GM18868 (cell line): ENCODE data around the gene PCNX4.
"Not testable (repeated sequence)": the region's sequence is repeated elsewhere in the genome, so short reads cannot be mapped to it uniquely, and the experiment has no call there.

Experiments used
- ATAC-seq: cut with Tn5 transposase; IDR thresholded peaks from one replicate; pipeline ENCODE4 v1.9.1; 2021; ENCODE audit warnings: mild to moderate bottlenecking, moderate library complexity; ENCODE audit not compliant: unreplicated experiment

The PCNX4 gene

DNA sequence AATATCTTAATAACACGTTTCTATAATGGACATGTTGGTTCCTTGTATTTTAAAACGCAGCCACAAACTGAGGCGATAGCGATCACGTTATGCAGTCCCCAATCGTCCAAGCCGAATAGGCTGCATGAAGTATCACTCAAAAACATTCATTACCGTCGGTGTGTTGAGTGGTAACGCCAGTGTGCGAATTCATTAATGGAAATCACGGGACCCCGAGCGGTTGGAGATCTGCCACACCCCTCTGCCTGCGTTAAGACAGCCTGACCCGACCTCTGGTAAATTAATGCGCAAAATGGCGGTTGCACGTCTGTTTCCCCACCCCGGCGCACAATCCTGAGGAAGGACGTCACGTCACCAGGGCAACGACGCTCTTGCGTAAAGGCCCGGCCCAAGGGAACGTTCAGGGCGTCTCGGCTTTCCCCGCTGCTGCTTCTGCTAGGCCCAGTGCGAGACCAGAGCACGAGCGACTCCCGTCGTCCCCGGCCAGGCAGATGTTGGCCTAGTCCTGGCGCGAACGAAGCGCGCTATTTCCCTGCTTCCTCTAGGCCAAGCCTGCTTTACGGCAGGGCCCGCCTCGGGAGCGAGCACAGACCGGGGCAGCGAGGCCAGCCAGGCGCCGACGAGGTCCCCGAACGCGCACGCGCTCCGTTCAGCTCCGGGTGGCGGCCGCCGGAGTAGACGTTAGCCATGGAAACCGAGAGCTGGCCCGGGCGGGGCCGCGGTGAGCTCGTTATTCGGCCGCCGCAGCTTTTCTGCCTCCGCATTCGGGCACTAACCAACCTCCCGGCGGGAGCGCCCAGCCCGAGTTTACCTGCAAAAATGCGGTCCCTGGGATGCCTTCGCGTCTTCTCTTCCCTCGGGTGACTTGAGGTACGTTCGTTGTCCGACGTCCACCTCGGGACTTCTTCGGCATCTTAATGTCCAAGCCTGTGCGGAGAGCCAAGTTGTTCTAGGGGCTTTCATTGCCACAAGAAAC lies at the start of gene PCNX4:
PCNX4 (plus strand) TSS at position 374 of the 976 bp plus-strand sequence. CDS start 15,716 bp downstream, outside the sequence.
- ATAC-seq: peak; percentile 92

DNA sequence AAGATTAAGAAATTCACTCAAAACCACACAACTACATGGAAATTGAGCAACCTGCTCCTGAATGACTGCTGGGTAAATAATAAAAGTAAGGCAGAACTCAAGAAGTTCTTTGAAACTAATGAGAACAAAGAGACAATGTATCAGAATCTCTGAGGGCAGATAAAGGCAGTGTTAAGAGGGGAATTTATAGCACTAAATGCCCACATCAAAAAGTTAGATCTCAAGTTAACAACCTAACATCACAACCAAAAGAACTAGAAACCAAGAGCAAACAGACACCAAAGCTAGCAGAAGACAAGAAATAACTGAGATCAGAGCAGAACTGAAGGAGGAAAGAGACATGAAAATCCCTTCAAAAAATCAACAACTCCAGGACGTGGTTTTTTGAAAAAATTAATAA lies 43.7 kb upstream of the PCNX4 start:
- not testable (repeated sequence) for ATAC-seq

DNA sequence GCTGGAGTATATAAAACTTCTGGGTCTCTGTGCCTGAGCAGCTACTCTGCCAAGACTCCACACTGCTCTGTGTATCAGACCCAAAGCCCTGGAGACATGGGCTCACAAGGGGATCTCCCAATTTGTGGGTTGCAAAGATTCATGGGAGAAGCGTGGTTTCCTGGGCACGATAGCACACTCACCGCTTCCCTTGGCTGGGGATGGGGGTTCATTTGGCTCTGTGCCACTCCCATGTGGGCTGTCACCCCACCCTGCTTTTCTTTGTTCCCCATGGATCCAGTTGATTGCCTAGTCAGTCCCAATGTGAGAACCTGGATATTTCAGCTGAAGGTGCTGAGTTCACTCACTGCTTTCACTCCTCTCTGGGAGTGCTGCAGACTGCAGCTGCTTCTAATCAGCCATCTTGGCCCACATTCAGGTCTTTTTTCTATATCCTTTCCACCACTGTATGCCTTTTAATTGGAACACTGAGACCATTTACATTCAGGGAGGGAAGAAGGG lies 40.0 kb upstream of the PCNX4 start:
- ATAC-seq: peak; percentile 70

DNA sequence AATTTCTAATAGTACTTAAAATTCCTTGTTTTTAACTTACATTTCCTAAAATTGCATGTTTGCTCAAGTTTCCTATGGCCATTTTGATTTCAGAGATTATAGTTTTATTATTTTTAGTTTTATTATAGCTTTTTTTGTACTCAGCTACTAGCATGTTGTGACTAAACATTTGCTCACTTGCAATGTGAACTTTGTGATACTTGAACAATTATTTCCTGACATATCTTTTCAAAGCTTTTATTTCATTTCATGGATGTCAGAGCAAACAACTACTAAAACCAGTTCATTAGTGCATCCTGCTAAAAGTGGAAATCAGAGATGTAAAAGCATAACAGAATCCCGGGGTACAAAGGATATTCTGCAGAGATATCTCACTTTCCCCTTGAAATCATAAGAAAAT lies 33.6 kb upstream of the PCNX4 start:
- no peak for ATAC-seq

DNA sequence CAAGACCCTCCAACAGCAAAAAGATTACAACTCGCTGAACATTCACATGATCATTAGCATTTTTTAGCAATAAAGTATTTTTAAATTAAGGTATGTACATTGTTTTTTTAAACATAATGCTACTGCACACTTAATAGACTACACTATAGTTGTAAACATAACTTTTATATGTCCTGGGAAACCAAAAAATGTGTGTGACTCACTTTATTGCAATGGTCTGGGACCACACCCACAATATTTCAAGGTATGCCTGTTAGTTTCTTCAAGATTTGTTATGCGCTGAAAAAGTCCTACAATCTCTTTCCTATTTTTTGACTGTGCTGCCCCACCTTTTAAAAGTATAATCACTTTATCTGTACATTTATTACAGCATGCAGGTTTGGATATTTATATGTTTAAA lies 30.4 kb upstream of the PCNX4 start:
- no peak for ATAC-seq

DNA sequence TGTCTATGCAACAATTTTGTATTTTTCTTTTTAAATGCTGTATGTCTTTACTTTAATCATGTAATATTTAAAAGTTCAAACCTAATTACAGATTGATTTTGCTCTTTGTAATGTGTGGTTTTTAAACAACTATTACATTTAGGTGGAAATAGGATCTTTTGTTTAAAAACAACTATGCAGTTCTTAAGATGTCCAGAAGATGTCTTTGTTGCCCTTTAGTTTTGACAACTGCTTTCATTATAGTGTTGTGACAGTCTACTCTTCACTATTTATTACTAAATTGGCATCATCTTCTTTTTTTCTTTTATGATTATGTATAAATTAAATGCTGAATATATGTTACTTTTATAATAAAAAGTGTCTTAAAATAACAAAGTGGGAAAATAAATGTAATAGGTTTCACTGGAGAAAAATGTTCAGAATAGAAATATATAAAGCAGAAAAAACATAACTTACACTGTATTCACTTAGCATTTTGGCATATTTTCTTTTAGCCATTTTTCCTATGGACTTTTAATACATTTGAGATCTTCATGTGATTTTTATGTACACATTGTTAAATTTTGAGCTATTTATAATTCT lies 27.1 kb upstream of the PCNX4 start:
- ATAC-seq: peak; percentile 90

DNA sequence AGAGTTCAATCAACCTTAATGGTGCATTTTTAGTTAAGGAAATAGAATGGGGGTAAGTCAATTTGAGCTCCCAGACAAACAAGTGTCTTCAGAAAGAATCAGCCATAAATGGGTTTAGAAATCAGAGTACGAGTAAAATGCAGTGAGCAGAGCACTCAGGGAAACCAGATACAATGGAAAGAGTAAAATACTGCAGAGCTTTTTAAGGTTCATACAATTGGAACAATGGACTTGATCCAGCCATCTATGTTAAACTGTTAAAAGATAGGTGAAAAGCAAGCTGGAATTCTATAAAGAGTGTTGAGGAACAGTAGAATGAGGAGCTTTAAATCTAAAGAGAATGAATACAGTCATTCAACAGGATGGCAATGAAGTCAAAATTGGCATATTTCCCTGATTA lies 23.8 kb upstream of the PCNX4 start:
- no peak for ATAC-seq

DNA sequence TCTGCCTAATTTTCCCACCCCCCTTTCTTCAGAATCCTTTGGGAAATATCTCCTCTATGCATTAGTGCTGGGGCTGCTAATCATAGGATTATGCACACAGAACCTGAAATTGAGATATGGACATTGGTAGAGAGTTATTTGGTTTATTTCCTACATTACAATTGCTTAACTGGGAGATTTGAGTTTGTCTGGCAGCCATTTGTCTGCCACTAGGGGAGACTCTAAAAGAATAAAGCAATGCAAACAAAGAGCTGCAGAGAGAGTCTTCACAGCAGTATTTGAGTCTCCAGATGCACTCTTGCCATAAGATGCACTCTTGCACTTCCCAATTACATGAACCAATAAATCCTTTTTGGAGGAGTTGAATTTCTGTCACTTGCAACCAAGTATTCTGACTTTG lies 12.0 kb upstream of the PCNX4 start:
- no peak for ATAC-seq

DNA sequence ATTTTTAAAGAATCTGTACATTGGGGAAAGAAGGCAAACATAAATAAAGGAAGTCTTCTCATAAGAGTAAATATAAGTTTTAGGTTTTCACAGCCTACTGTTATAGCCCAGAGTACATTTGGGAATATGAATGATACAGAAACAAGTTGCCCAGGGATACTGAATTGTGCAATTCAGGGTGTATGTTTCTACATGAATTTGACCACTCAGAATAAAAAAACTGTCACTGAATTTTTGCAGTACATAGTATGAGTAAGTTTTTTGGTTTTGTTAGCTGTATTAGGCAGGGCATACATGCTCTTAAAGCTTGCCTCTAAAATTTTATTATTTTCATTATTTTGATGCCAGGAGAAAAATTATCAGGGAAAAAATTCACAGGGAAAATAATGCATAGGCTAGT lies 6.6 kb upstream of the PCNX4 start:
- no peak for ATAC-seq

DNA sequence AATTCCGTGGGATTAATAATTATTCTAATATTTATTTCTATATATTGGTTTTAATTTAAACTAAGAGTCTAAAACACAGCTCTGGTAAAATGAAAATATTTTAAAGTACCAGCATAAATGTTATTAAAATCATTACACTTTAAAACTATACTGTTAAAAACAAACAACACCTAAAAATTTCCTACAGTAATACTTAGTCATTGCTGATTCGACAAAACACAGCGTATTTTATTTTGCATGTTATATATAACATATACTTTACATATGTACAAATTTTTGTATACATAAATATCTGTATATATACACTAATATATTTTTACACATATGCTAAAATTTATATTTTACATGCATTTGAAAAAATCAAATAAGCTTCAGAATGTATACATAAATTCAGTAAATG lies 6.0 kb upstream of the PCNX4 start:
- no peak for ATAC-seq

DNA sequence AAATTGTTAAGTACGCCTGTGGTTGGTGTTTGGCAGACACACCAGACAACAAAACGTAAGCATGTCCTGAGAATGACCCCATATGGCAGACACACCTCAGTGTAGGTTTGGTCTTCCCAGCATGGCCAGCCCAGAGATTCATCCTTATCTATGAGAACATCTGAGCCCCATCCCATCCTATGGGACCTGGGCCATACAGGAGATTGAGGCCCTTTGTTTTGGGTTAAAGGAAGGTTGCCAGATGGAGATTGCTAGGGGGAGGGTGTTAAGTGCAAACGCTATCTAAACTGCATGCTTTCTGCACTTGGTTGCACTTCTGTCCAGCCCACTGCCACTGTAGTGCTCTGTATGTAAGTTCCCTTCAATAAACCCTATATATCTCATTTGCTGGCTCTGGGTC lies 4.1 kb upstream of the PCNX4 start:
- no peak for ATAC-seq

DNA sequence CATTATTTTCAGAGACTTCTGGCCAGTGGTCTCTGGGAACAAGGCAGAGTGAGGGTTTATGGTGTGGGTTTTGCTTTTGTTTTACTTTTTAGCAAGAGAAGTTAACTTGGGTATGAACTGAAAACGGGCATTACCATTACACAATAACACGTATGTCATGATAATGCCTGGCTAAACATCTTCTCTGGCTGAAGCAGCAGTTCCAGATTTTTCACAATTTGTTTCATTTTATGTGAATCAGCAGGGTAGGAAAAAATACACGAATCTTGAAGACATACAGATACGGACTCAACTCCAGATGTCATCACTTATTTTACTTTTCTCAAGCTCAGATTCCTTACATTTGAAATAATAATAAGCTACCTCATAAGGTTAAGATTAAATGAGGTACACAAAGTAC lies 2.5 kb upstream of the PCNX4 start:
- ATAC-seq: no peak

DNA sequence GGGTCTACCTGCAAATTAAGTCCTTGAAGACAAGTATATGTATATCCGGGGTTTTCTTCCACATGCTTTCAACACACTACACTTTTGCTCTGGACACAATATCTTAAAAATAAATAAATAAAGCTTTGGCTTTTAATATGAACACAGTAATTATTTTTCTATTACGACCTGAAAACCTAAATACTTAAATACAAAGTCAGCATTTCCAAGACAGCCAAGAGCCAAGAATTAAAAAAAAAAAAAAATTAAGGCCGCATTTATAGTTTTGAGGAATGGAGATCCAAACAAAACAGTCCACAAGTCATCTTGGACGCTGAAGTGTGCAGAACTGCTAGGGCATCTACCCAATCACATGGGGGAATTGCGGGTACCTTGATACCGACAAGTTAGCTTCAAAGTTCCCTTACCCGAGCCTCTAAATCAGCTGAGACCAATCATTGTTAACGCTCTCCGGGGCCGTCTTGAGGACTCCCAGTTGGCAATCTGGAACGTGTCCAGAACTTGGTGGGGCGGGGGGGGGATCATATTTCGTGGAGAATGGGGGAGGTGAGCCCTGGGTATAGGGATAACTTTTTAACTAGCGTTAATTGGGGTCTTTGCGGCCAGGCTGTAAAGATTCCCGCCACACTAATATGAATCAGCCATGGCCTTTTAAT lies 731 bp upstream of the PCNX4 start:
- ATAC-seq: no peak

DNA sequence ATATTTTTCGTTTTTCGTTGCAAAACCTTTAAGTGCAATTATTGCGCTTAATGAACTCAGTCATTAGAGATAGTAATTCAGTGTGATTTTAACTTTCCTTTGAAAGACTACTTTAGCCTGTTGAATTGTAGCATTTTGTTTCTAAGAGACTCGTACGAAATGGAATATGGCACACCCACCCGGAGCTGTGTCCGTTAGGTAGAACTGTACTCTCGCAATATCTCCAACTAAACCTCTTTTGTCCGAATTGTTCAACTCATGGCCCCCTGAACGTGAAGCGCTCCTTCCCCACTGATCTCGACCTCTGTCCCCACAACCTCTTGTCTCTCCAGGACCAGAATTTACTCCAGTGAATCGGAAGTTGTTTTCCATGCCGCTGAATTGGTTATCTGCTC lies 800 bp downstream of the PCNX4 start:
- ATAC-seq: no peak

DNA sequence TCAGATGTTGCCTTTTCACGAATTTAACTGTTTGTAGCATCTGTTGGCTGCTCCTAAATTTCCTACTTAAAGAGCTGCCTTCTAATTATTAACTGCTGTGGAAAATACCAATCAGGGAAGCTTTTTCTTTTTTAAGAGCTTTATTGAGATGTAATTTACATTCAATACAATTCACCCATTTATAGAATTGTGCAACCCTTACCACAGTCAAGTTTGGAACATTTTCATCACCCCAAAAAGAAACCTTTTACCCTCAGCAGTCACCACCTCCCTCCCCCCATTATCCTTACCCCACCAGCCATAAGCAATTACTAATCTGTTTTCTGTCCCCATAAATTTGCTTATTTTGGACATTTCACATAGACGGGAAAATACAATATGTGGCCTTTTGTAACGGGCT lies 1.4 kb downstream of the PCNX4 start:
- no peak for ATAC-seq

DNA sequence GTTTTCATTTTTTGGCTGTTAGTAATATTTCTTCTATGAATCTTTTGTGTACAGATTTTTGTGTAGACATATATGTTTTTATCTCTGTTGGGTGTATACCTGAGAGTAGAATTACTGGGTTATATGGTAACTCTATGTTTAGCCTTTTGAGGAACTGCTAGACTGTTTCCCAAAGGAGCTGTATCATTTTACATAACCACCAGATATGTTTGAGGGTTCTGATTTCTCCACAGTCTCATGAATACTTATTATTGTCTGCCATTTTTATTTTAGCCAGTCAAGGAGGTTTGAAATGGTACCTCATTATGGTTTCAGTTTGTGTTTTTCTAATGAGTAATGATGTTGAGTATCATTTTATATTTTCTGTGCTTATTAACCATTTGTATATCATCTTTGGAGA lies 1.9 kb downstream of the PCNX4 start:
- ATAC-seq: no peak

DNA sequence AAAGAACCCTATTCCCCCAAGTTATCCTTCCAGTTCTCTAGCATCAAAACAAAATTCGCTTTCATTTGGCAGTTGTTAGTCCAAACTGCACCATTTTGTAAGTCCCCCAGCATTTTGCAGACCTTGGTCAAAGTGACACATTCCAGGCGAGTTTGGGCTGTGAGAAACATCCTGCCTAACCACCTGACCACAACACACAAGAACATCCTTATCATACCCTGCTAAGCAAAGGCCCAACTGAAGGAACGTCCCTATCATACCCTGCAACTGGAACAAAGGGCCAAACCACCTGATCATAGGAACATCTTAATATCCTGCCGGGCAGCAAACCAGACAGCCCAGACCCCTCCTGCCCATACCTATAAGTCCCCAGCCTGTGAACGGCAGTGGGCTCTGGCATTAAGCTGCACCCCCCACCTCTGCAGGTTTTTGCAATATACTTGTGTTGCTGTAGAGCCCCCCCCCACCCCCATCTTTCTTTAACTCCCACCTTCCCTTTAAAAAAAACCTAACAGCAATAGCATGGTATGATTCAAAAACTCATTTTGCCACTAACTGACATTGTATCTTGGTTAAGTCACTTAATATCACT lies 2.7 kb downstream of the PCNX4 start:
- no peak for ATAC-seq

DNA sequence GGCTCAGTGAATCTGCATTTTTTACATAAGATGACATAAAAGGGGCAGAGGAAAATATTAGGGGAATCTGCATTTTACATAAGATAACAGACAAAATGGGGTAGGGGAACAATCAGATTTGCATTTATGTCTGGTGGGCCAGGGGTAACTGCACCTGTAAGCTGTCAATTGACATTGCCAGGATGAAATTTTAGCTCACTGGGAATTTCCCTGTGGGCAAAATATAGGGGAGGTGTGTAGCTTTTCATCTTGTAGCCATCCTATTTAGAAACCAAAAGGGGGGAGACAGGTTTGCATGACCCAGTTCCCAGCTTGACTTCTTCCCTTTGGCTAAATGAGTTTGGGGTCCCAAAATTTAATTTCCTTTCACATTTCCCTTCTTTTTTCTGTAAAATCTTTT lies 3.5 kb downstream of the PCNX4 start:
- no peak for ATAC-seq

DNA sequence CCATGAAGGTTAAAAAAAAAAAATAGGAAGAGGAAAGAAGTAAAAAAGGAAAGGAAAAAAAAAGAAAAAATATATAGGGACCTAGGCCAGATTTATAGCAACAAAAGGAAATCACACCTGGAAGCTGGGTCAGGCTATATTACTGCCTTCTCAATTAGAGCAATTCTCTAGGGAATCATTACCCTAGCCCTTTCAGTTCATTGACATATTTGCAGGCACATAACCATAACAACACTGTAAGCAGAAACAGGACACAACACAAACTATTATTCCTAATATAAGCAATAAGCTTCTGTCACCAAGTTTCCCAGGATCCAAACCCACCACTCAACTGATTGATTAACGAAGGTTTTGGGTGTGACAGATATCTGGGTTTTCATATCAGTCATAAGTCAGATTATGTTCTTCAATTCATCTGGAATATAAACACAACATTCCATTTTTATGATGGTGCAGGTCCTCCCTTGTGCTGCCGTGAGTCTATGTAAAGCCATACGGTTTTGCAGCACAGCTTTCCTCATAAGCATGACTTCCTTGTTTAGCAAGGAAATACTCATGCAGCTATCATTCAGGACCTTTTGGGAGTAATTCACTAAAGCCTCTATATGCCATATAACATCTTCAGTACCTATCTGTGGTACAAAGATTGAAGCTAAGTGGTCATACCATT lies 4.2 kb downstream of the PCNX4 start:
- no peak for ATAC-seq

DNA sequence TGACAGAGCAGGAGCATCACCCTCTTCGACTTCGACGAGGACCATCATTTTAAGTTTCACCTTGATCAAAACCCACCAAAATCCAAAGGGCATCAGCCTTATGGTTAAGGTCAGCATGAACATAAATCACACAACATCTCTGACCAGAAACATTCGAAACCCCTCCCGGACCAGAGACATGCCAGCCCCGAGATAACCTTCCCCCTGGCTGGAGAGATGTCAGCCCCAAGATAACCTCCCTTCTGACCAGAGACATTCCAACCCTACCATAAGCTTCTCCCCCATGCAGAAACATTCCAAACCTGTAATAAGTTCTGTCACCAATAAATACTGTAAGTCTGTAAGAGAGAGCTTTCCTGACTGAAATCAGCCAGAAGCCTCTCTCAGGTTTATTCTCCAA lies 6.3 kb downstream of the PCNX4 start:
- no peak for ATAC-seq

DNA sequence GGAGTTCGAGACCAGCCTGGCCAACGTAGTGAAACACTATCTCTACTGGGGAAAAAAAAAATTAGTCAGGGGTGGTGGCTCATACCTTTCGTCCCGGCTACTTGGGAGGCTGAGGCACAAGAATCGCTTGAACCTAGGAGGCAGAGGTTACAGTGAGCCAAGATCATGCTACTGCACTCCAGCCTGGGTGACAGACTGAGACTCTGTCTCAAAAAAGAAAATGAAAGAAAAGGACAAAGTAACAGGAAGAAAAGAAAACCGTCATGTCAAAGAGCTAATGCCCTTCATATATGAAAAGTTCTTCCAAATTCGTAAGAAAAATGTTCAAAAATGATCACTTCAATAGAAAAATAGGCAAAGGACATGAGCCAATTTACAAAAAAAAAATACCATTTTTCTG lies 8.1 kb downstream of the PCNX4 start:
- not testable (repeated sequence) for ATAC-seq
